Tibial artery (tissue), 4 donors: ENCODE measurements around the gene SYT8.
"Not testable (repeated sequence)": the region's sequence is repeated elsewhere in the genome, so short reads cannot be mapped to it uniquely, and the experiment has no call there.

ENCODE experiments used
- DNase-seq, 2 donors: peaks; one replicate each; pipeline ENCODE4 v3.0.0-alpha.2; 2019
- H3K27ac ChIP-seq, 2 donors: fragments of 200-600 bp; sonication (generic) in 1 of 2; 1 replicate in 1 of 2; 2 replicates in 1 of 2; pipeline ENCODE4 v1.5.1; 2018 to 2019; ENCODE audit warnings: mild to moderate bottlenecking in 1 of 2
- H3K27me3 ChIP-seq, 2 donors: fragments of 200-600 bp; sonication (generic) in 1 of 2; one replicate each; pipeline versions ENCODE4 v1.5.1 to v1.6.0; 2016 to 2019
- H3K36me3 ChIP-seq, 3 donors: fragments of 200-600 bp; sonication (generic) in 2 of 3; one replicate each; pipeline ENCODE4 v1.5.1; 2016 to 2019; ENCODE audit warnings: mild to moderate bottlenecking in 2 of 3
- H3K4me1 ChIP-seq, 4 donors: fragments of 200-600 bp; sonication (generic) in 2 of 4; 1 replicate in 3 of 4; 2 replicates in 1 of 4; pipeline ENCODE4 v1.5.1; 2016 to 2019
- H3K4me3 ChIP-seq, 2 donors: fragments of 200-600 bp; sonication (generic) in 1 of 2; 1 replicate in 1 of 2; 2 replicates in 1 of 2; pipeline ENCODE4 v1.5.1; 2018 to 2019; ENCODE audit warnings: mild to moderate bottlenecking in 2 of 2
- H3K9me3 ChIP-seq, 3 donors: fragments of 200-600 bp; sonication (generic) in 1 of 3; one replicate each; pipeline ENCODE4 v1.5.1; 2016 to 2019
- intact Hi-C: fragments of 100-400 bp; cut with DNase I; formaldehyde crosslinking; loops from one replicate; pipeline ENCODE4 v1.15.0; 2023; ENCODE audit warnings: low total_unique reads
- TF ChIP-seq, protein P1 (sequence below), 2 experiments: fragments of 200-600 bp in 1 of 2; fragments of 450-650 bp in 1 of 2; IDR thresholded peaks; one replicate each; pipeline ENCODE4 v1.5.1; 2017 to 2019; ENCODE audit warnings: antibody characterized with exemption in 2 of 2, mild to moderate bottlenecking in 1 of 2, moderate library complexity in 1 of 2

SYT8 gene

DNA sequence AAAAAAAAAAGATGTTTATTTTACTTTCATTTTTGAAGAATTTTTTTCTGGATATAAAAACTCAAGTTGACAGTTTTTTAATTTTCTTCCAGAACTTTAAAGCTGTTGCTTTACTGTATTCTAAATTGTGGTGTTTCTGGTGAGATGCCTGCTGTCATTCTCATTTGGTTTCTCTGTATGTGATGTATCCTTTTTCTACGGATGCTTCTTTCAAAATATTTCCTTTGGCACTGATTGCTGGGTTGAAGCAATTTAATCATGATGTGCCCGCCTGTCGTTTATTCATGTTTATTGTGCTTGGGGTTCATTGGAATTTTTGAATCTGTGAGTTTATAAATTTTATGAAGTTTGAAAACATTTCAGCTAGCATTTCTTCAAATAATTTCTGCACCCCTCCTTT, 41.7 kb upstream of the SYT8 start:
- H3K4me3 ChIP-seq, result no peak overlapping the region
- TF ChIP-seq, protein P1, sequence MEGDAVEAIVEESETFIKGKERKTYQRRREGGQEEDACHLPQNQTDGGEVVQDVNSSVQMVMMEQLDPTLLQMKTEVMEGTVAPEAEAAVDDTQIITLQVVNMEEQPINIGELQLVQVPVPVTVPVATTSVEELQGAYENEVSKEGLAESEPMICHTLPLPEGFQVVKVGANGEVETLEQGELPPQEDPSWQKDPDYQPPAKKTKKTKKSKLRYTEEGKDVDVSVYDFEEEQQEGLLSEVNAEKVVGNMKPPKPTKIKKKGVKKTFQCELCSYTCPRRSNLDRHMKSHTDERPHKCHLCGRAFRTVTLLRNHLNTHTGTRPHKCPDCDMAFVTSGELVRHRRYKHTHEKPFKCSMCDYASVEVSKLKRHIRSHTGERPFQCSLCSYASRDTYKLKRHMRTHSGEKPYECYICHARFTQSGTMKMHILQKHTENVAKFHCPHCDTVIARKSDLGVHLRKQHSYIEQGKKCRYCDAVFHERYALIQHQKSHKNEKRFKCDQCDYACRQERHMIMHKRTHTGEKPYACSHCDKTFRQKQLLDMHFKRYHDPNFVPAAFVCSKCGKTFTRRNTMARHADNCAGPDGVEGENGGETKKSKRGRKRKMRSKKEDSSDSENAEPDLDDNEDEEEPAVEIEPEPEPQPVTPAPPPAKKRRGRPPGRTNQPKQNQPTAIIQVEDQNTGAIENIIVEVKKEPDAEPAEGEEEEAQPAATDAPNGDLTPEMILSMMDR (IDR thresholded peaks at IDR 0.05), result no peak
- H3K27me3 ChIP-seq, result peaks cover 0 to 13% of the 10 kb centered on the region in 2 donors
- no peaks in the 10 kb centered on the region for H3K4me1 ChIP-seq
- intact Hi-C loops, result no loop called here
- no peaks in the 10 kb centered on the region for H3K36me3 ChIP-seq
- no peak overlapping the region for H3K27ac ChIP-seq
- DNase-seq, result no peak
- no peaks in the 10 kb centered on the region for H3K9me3 ChIP-seq

DNA sequence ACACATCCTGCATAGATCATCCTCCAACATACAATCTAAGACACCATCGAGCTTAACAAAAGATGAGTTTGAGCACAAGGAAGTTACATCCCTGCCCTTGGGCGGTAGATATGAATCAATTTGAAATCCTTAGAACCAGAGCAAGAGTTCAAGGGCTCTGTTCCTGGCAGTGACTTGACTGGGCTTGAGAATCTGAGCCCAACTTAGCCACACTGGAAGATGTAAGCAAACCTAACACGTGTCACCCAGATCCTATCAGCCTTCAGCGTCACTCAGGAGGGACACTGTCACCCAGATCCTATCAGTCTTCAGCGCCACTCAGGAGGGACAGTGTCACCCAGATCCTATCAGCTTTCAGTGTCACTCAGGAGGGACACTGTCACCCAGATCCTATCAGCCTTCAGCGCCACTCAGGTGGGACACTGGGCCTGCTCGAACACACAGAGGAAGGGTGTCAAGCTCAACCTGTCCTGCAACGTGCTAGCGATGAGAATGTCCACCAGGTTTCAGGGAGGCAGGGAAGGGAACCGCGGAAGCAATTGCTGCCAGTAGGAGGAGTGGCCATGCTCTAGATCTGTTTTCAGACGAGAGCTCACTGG, 38.3 kb upstream of the SYT8 start:
- H3K36me3 ChIP-seq, result no peaks in the 10 kb centered on the region
- H3K9me3 ChIP-seq, result no peaks in the 10 kb centered on the region
- H3K27ac ChIP-seq, result no peak overlapping the region
- peaks cover 0 to 22% of the 10 kb centered on the region in 2 donors for H3K27me3 ChIP-seq
- H3K4me3 ChIP-seq, result no peak overlapping the region
- H3K4me1 ChIP-seq, result no peaks in the 10 kb centered on the region
- DNase-seq, result no peak
- intact Hi-C loops, result no loop called here
- TF ChIP-seq, protein P1 (IDR thresholded peaks at IDR 0.05), result no peak

DNA sequence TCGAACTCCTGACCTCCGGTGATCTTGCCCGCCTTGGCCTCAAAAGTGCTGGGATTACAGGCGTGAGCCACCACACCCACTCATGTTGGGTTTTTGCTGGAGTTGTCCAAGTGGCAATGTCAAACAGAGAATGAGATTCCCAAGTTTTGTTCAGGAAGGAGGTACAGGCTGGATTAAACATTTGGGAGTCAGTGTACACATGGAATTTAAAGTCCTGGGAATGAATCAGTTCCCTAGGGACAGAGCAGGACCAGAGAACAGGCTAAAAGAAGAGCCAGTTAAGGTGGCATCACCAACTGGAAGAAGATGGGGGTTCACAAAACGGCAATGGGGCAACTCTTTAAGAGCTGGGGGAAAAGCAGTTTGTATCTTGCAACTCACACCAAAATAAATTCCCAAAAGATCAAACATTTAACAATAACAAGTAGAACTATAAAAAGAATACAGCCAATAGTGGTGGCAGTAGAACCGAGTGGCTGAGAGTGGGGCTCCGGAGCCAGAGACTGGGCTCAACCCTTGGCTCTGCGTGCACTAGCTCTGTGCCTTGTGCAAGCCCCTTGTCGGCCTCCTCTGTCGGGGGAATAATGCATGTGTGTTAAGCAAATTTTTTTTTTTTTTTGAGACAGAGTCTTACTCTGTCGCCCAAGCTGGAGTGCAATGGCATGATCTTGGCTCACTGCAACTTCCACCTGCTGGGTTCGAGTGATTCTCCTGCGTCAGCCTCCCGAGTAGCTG, 37.2 kb upstream of the SYT8 start:
- Histone ChIP-seq H3K9me3 (no peaks in the 10 kb centered on the region), H3K4me3 (no peak overlapping the region), H3K36me3 (no peaks in the 10 kb centered on the region), H3K4me1 (no peaks in the 10 kb centered on the region), H3K27ac (no peak overlapping the region), H3K27me3 (peaks cover 0 to 22% of the 10 kb centered on the region in 2 donors)
- intact Hi-C loops, result no loop called here
- TF ChIP-seq, protein P1 (IDR thresholded peaks at IDR 0.05), result no peak
- DNase-seq, result no peak

DNA sequence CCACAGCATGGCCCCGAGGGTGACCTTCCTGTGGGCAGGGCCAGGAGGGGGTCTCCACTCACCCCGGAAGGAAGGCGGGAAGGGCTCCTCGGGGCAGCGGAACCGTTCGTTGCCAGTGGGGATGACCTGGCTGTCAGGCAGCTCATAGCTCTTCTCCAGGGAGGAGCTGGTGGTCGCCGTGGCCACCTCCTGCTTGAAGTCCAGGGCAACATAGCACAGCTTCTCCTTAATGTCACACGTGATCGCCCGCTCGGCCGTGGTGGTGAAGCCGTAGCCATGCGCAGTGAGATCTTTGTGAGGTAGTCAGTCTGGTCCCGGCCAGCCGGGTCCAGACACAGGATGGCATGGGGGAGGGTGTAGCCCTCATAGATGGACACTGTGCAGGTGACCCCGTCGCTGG, 31.5 kb upstream of the SYT8 start:
- no peak for DNase-seq
- H3K4me1 ChIP-seq, result no peaks in the 10 kb centered on the region
- no peak overlapping the region for H3K4me3 ChIP-seq
- peaks cover 0 to 15% of the 10 kb centered on the region in 2 donors for H3K27me3 ChIP-seq
- intact Hi-C loops, result no loop called here
- H3K9me3 ChIP-seq, result no peaks in the 10 kb centered on the region
- no peaks in the 10 kb centered on the region for H3K36me3 ChIP-seq
- TF ChIP-seq, protein P1 (IDR thresholded peaks at IDR 0.05), result no peak
- no peak overlapping the region for H3K27ac ChIP-seq

DNA sequence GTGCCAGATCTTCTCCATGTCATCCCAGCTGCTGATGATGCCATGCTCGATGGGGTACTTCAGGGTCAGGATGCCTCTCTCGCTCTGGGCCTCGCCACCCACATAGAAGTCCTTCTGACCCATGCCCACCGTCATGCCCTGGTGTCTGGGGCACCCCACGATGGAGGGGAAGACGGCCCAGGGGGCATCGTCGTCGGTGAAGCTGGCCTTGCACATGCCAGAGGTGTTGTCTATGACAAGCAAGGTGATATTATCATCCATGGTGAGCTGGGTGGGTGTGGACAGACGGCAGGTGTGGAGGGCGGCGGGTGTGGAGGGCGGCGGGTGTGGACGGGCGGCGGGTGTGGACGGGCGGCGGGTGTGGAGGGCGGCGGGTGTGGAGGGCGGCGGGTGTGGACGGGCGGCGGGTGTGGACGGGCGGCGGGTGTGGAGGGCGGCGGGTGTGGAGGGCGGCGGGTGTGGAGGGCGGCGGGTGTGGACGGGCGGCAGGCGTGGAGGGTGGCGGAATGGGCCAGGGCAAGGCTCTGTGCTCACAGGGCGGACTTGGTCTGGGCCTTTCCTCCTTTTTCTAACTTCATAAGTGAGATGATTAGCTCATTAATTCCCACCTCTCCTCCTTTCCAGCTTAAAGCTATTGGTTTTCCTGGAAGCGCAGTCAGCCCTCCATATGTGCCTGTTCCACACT, 30.8 kb upstream of the SYT8 start:
- H3K36me3 ChIP-seq, DNase-seq, H3K4me1 ChIP-seq, H3K4me3 ChIP-seq, H3K27ac ChIP-seq, intact Hi-C loops, H3K9me3 ChIP-seq: not testable (repeated sequence)
- peaks cover 0 to 12% of the 10 kb centered on the region in 2 donors for H3K27me3 ChIP-seq

DNA sequence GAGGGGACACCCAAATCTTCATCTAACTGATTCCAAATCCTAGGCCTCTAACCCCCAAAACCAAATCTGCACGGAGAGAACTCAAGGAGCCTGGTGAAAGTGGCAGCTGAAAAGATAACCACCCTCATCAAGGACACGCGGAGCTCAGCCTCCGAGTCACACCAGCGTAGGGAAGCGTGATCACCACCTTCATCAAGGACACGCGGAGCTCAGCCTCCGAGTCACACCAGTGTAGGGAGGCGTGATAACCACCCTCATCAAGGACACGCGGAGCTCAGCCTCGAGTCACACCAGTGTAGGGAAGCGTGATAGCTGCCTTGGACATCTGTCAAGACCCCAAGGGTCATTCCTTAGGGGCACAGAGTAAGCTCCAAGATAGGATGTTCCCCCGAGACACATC, 29.3 kb upstream of the SYT8 start:
- no peak for DNase-seq
- H3K9me3 ChIP-seq, result no peaks in the 10 kb centered on the region
- intact Hi-C loops, result no loop called here
- no peaks in the 10 kb centered on the region for H3K36me3 ChIP-seq
- H3K4me1 ChIP-seq, result no peaks in the 10 kb centered on the region
- TF ChIP-seq, protein P1 (IDR thresholded peaks at IDR 0.05), result no peak
- H3K27ac ChIP-seq, result no peak overlapping the region
- H3K4me3 ChIP-seq, result no peak overlapping the region
- H3K27me3 ChIP-seq, result peaks cover 0 to 8% of the 10 kb centered on the region in 2 donors
